GM23248 (cell line): ENCODE data around the gene FAM20C. TPM values are rescaled to one million over a fixed set of nuclear protein-coding genes. Genes with fewer than 3 reads are reported as not detected.

Experiments used
- DNase-seq: peaks from one replicate; pipeline ENCODE4 v3.0.0-alpha.2; 2015
- H2AFZ ChIP-seq: fragments of 200-600 bp; sonication (generic); 2 replicates; pipeline ENCODE4 v1.6.1; 2016; ENCODE audit warnings: antibody characterized with exemption
- H3F3A ChIP-seq: fragments of 200-600 bp; sonication (generic); 2 replicates; pipeline ENCODE4 v1.6.1; 2016; ENCODE audit warnings: mild to moderate bottlenecking, antibody characterized with exemption, mixed run types; ENCODE audit not compliant: insufficient read depth
- H3K27ac ChIP-seq: fragments of 200-600 bp; sonication (generic); 2 replicates; pipeline ENCODE4 v1.5.1; 2016; ENCODE audit warnings: mild to moderate bottlenecking
- H3K27me3 ChIP-seq: fragments of 200-600 bp; sonication (generic); replicated peaks from 2 replicates; pipeline ENCODE4 v1.6.1; 2016; ENCODE audit warnings: mild to moderate bottlenecking; ENCODE audit not compliant: insufficient read depth
- H3K36me3 ChIP-seq: fragments of 200-600 bp; sonication (generic); 2 replicates; pipeline ENCODE4 v1.6.1; 2016; ENCODE audit warnings: low read depth, mild to moderate bottlenecking
- H3K4me1 ChIP-seq: fragments of 200-600 bp; sonication (generic); 2 replicates; pipeline ENCODE4 v1.6.1; 2016; ENCODE audit warnings: mild to moderate bottlenecking; ENCODE audit not compliant: insufficient read depth
- H3K4me2 ChIP-seq: fragments of 200-600 bp; sonication (generic); one replicate; pipeline ENCODE4 v1.6.1; 2016; ENCODE audit warnings: mild to moderate bottlenecking; ENCODE audit not compliant: unreplicated experiment
- H3K4me3 ChIP-seq: fragments of 200-600 bp; sonication (generic); 2 replicates; pipeline ENCODE4 v1.5.1; 2016; ENCODE audit warnings: mild to moderate bottlenecking
- H3K79me2 ChIP-seq: fragments of 200-600 bp; sonication (generic); 2 replicates; pipeline ENCODE4 v1.6.1; 2016; ENCODE audit warnings: mild to moderate bottlenecking; ENCODE audit not compliant: insufficient read depth
- H3K9ac ChIP-seq: fragments of 200-600 bp; sonication (generic); 2 replicates; pipeline ENCODE4 v1.6.1; 2016; ENCODE audit warnings: mild to moderate bottlenecking
- H3K9me2 ChIP-seq: fragments of 200-600 bp; sonication (generic); 2 replicates; pipeline ENCODE4 v1.6.1; 2016; ENCODE audit warnings: mixed run types, mild to moderate bottlenecking, moderate library complexity; ENCODE audit not compliant: insufficient read depth
- H3K9me3 ChIP-seq: fragments of 200-600 bp; sonication (generic); one replicate; pipeline ENCODE4 v1.6.1; 2017; ENCODE audit warnings: low read depth
- H4K20me1 ChIP-seq: fragments of 200-600 bp; sonication (generic); 2 replicates; pipeline ENCODE4 v1.6.0; 2016; ENCODE audit not compliant: insufficient read depth
- EZH2 ChIP-seq: fragments of 200-600 bp; sonication (generic); IDR thresholded peaks from 2 replicates; pipeline ENCODE4 v1.6.1; 2018; ENCODE audit warnings: antibody characterized with exemption, mild to moderate bottlenecking; ENCODE audit not compliant: insufficient read depth, poor library complexity, severe bottlenecking
- EZH2phosphoT487 ChIP-seq: fragments of 200-600 bp; sonication (generic); IDR thresholded peaks from 2 replicates; pipeline ENCODE4 v1.6.1; 2018; ENCODE audit warnings: antibody characterized with exemption, moderate library complexity, mild to moderate bottlenecking, low read depth; ENCODE audit not compliant: insufficient read depth
- WGBS, 2 experiments: methylation state at CpG; one replicate each; pipeline ENCODE4 v1.1.6; 2015 to 2017; ENCODE audit warnings: low lambda C conversion rate in 2 of 2, low coverage in 1 of 2; ENCODE audit errors: missing lambda C conversion rate in 2 of 2; 5-methylcytosine and 5-hydroxymethylcytosine counted together
- in situ Hi-C: fragments of 300-500 bp; cut with MboI; formaldehyde crosslinking; loops from 2 replicates; pipeline ENCODE4 v1.15.0; 2020
- polyA plus RNA-seq: library from polyadenylated mRNA; unstranded; fragments of >200 nt; fragmentation: Nextera tagmentation; extraction: Ambion mirVana; gene quantifications from 2 replicates; pipeline ENCODE4 v1.2.1, GENCODE V29; 2016
- total RNA-seq: library from RNA; depleted of rRNA; stranded (reverse); fragments of >200 nt; shearing (Covaris generic); gene quantifications from 2 replicates; pipeline ENCODE4 v1.2.3, GENCODE V29; 2014

FAM20C gene
- total and polyA plus RNA-seq, 2 experiments from 2014 or later: 13.5 to 63.8 TPM

DNA sequence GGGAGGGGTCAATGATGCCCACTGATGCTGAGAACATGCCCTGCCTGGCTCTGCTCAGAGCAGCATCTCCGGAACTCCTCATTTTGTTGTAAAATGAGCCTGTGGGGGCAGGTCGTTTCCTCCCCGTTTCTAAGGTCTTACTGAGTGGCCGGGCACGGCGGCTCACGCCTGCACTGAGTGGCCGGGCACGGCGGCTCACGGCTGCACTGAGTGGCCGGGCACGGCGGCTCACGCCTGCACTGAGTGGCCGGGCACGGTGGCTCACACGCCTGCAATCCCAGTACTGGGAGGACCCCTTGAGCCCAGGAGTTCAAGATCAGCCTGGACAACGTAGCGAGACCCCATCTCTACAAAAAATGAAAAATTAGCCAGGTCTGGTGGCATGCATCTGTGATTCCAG, 58.6 kb downstream of the FAM20C start:
- no peak overlapping the region for H3K9ac ChIP-seq
- H3K4me1 ChIP-seq: no peaks in the 10 kb centered on the region
- 95% methylated on average over 20 of the region's 20 CpGs for WGBS, 2 experiments
- H3K27ac ChIP-seq: no peak overlapping the region
- H3K79me2 ChIP-seq: no peaks in the 10 kb centered on the region
- H4K20me1 ChIP-seq: no peaks in the 10 kb centered on the region
- H3K4me2 ChIP-seq: no peak overlapping the region
- no peak for DNase-seq
- H2AFZ ChIP-seq: no peak overlapping the region
- no peaks in the 10 kb centered on the region for H3K27me3 ChIP-seq
- H3K9me2 ChIP-seq: no peaks in the 10 kb centered on the region
- no peak for TF ChIP-seq EZH2phosphoT487
- TF ChIP-seq EZH2: no peak
- H3K9me3 ChIP-seq: no peaks in the 10 kb centered on the region
- in situ Hi-C loops: no loop called here
- peaks cover 35% of the 10 kb centered on the region; the same call in 1 of the 2 replicates for H3K36me3 ChIP-seq
- no peaks in the 10 kb centered on the region for H3F3A ChIP-seq
- no peak overlapping the region for H3K4me3 ChIP-seq

DNA sequence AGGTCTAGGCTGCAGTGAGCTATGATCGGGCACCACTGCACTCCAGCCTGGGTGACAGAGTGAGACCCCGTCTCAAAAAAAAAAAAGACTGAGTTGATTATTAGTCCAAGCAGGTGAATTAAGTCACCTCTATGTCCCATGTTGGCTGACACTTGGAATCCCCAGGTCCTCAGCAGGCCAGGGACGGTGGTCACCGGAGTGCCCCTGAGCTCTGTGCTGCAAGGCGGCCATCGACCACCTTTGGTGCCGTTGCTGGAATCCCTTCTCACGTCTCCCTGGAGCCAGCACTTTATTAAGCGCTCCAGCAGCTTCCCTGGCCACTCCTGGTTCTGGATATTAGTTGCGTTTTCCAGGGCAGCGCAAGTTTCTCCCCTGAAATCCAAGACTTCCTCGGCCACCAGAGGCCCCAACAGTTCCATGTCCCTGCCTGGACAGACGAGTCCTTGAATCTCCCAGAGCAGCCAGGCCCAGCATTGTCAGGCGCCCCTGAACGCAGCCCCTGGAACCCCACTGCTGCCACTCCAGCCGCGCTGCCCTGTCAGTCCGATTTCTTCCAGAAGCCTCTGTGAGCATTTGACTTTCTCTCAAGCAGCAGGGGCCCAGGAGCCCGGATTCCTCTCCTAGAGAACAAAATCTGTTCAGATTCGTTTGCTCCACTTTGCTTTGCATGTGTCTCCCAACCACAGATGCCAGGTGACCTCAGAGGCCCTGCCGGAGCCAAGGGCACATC, 59.2 kb downstream of the FAM20C start:
- Histone ChIP-seq H3K4me1 (no peaks in the 10 kb centered on the region), H3K4me2 (no peak overlapping the region), H3K36me3 (peaks cover 35% of the 10 kb centered on the region; the same call in 1 of the 2 replicates), H3K9me2 (no peaks in the 10 kb centered on the region), H2AFZ (no peak overlapping the region), H3K4me3 (no peak overlapping the region), H3K27ac (no peak overlapping the region), H3K79me2 (no peaks in the 10 kb centered on the region), H3K9ac (no peak overlapping the region), H3F3A (no peaks in the 10 kb centered on the region), H3K27me3 (no peaks in the 10 kb centered on the region), H3K9me3 (no peaks in the 10 kb centered on the region), H4K20me1 (no peaks in the 10 kb centered on the region)
- 96 to 97% methylated on average over 21 of the region's 21 CpGs for WGBS, 2 experiments
- TF ChIP-seq EZH2: no peak
- TF ChIP-seq EZH2phosphoT487: no peak
- in situ Hi-C loops: no loop called here
- no peak for DNase-seq

DNA sequence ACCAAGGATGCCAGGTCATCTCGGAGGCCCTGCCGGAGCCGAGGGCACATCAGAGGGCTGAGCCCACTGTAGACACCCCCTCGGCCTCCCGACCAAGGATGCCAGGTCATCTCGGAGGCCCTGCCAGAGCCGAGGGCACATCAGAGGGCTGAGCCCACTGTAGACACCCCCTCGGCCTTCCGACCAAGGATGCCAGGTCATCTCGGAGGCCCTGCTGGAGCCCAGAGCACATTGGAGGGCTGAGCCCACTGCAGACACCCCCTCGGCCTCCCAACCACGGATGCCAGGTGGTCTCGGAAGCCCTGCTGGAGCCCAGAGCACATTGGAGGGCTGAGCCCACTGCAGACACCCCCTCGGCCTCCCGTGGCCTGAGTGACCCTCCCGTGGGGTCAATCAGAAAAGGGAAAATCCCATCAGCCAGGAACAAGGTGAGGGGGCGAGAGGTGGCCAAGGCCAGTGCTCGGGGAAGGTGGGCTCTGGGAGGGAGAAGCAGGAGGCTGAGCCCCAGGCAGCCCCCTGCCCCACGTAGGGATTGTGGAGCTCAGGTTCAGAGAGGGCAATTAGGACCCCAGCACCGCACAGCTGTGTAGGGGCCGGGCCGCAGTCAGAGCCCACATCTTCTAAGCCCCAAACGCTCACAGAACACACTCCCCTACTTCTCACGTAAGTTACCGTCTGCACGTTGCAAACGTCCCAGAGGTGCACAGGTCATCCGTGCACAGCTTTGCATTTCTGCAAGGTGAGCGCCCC, 60.0 kb downstream of the FAM20C start:
- H4K20me1 ChIP-seq: no peaks in the 10 kb centered on the region
- H3K4me2 ChIP-seq: no peak overlapping the region
- no peak overlapping the region for H3K27ac ChIP-seq
- no peaks in the 10 kb centered on the region for H3K27me3 ChIP-seq
- H3K79me2 ChIP-seq: no peaks in the 10 kb centered on the region
- in situ Hi-C loops: no loop called here
- no peak for TF ChIP-seq EZH2
- TF ChIP-seq EZH2phosphoT487: no peak
- H3K9ac ChIP-seq: no peak overlapping the region
- no peak overlapping the region for H3K4me3 ChIP-seq
- H3K36me3 ChIP-seq: peaks cover 35% of the 10 kb centered on the region; the same call in 1 of the 2 replicates
- no peak for DNase-seq
- WGBS, 2 experiments: 93 to 95% methylated on average over 20 to 22 of the region's 29 CpGs
- no peaks in the 10 kb centered on the region for H3F3A ChIP-seq
- no peaks in the 10 kb centered on the region for H3K9me2 ChIP-seq
- H3K4me1 ChIP-seq: no peaks in the 10 kb centered on the region
- no peaks in the 10 kb centered on the region for H3K9me3 ChIP-seq
- no peak overlapping the region for H2AFZ ChIP-seq

DNA sequence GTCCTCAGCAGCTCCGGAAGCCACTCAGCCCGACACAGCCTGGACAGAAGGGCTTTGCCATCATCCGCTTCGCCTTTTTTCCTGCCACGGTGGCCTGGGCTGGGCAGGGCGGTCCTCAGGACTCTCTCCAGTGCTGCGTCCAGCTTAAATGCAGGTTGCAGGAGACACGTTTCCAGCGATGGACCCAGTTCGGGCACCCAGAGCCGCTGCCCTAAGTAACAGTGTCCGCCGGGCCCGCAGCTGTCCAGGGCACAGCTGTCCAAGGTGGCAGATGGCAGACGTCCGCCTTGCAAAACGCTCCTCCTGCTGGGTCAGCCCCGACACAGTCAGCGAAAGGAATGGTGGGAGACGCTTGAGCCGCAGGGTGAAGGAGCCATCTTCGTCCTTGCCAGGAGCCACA, 60.6 kb downstream of the FAM20C start:
- DNase-seq: no peak
- Histone ChIP-seq H3K4me2 (no peak overlapping the region), H3K4me1 (no peaks in the 10 kb centered on the region), H2AFZ (no peak overlapping the region), H3K9me3 (no peaks in the 10 kb centered on the region), H3K36me3 (peaks cover 35% of the 10 kb centered on the region; the same call in 1 of the 2 replicates), H3K79me2 (no peaks in the 10 kb centered on the region), H3K9me2 (no peaks in the 10 kb centered on the region), H3K4me3 (no peak overlapping the region), H3K27me3 (no peaks in the 10 kb centered on the region), H3K9ac (no peak overlapping the region), H3K27ac (no peak overlapping the region), H3F3A (no peaks in the 10 kb centered on the region), H4K20me1 (no peaks in the 10 kb centered on the region)
- in situ Hi-C loops: no loop called here
- TF ChIP-seq EZH2phosphoT487: no peak
- 97 to 98% methylated on average over 20 to 22 of the region's 22 CpGs for WGBS, 2 experiments
